ENCODE data around the gene FKBP6. TPM values are rescaled to one million over a fixed set of nuclear protein-coding genes. Genes with fewer than 3 reads are reported as not detected.
A peak's percentile ranks its signal among the peaks of the same experiment; 100 is the strongest.
"Not testable (repeated sequence)": the region's sequence is repeated elsewhere in the genome, so short reads cannot be mapped to it uniquely, and the experiment has no call there.

The FKBP6 gene
- total RNA-seq, 1 experiment from 2014 or later, result not detected

DNA sequence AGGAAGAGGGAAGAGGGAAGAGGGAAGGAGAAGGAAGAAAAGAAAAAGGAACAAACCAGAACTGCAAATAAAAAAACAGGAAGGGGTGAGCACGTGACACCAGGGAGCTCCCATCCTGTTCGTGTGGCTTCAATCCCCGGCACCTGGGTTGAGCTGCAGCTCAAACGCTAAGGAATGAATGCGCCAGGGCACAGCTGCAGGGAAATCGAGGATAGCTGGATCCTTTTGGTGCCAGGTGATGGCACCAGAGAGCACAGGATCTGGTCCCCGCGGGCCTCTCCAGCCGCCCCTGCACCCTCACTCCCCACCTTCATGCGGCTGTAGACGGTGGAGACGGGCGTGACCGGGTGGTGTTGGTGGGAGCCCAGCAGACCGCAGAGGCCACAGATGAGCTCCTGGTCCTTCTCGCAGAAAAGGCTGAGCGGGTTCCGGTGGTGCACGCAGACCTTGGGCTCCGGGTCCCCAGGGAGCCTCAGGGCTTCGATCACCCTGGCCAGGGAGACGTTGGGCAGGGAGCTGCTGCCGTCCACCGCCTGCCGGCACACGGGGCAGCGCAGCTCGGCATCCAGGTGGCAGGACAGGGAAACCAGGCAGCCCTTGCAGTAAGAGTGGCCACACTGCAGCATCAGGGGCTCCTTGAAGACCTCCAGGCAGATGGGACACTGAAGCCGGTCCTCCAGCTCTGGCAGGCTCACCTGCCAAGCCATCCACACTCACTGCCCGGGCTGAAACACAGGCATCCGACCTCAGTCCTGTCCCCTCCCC lies 3.7 kb upstream of the FKBP6 start:
- not testable (repeated sequence) for H3K79me2 ChIP-seq (ENCODE audit: insufficient read depth, low read length); H3K4me1 ChIP-seq (ENCODE audit: insufficient read depth, low read length); H3K4ac ChIP-seq (ENCODE audit: low read depth, low read length); H4K20me1 ChIP-seq (ENCODE audit: control insufficient read depth, insufficient read depth, insufficient read length); H3K9me3 Mint-ChIP-seq; H4K5ac ChIP-seq (ENCODE audit: insufficient read length, low read depth, low read length); H3K27ac Mint-ChIP-seq; H3K23ac ChIP-seq (ENCODE audit: insufficient read length, low read depth, low read length); H2BK120ac ChIP-seq (ENCODE audit: low read depth, low read length, poor library complexity, severe bottlenecking); H2AK5ac ChIP-seq (ENCODE audit: insufficient read length, low read length); H4K8ac ChIP-seq (replicated peaks; ENCODE audit: insufficient read length, low read depth, low read length); H2BK20ac ChIP-seq (ENCODE audit: low read depth, low read length, poor library complexity, severe bottlenecking); H3K79me1 ChIP-seq (ENCODE audit: insufficient read depth, low read depth, low read length, poor library complexity, severe bottlenecking); H3K9ac ChIP-seq (ENCODE audit: extremely low read depth, insufficient read length, low read length); H3K4me1 Mint-ChIP-seq; H3K27ac ChIP-seq (ENCODE audit: insufficient read length, low read depth, low read length); H4K91ac ChIP-seq (ENCODE audit: insufficient read length, low read depth, low read length); H3K36me3 Mint-ChIP-seq (ENCODE audit: insufficient read depth in 1 of 3, low read depth in 3 of 3); H3T11ph ChIP-seq (ENCODE audit: low read length); H3K27me3 ChIP-seq (ENCODE audit: insufficient read depth, low read length); H2AFZ ChIP-seq (ENCODE audit: low read length); H2BK15ac ChIP-seq (ENCODE audit: low read depth, low read length); H2BK5ac ChIP-seq (ENCODE audit: insufficient read length, low read length); H3K9me3 ChIP-seq (ENCODE audit: control insufficient read depth, low read depth, low read length); H2BK12ac ChIP-seq (ENCODE audit: insufficient read length, low read depth, low read length); H3K27me3 Mint-ChIP-seq (ENCODE audit: low read depth); H3K23me2 ChIP-seq (ENCODE audit: insufficient read length, low read depth, low read length, poor library complexity, severe bottlenecking); H3K14ac ChIP-seq (ENCODE audit: insufficient read depth, low read length); H3K56ac ChIP-seq (ENCODE audit: insufficient read length, low read depth, low read length); H3K4me2 ChIP-seq (ENCODE audit: insufficient read depth, insufficient read length, low read length)
- no CpG with 5 or more reads among the region's 31 CpGs for WGBS (ENCODE audit: extremely low coverage, insufficient read length, low lambda C conversion rate)
- TF ChIP-seq, protein P1, sequence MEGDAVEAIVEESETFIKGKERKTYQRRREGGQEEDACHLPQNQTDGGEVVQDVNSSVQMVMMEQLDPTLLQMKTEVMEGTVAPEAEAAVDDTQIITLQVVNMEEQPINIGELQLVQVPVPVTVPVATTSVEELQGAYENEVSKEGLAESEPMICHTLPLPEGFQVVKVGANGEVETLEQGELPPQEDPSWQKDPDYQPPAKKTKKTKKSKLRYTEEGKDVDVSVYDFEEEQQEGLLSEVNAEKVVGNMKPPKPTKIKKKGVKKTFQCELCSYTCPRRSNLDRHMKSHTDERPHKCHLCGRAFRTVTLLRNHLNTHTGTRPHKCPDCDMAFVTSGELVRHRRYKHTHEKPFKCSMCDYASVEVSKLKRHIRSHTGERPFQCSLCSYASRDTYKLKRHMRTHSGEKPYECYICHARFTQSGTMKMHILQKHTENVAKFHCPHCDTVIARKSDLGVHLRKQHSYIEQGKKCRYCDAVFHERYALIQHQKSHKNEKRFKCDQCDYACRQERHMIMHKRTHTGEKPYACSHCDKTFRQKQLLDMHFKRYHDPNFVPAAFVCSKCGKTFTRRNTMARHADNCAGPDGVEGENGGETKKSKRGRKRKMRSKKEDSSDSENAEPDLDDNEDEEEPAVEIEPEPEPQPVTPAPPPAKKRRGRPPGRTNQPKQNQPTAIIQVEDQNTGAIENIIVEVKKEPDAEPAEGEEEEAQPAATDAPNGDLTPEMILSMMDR (conservative IDR thresholded peaks at IDR 0.05), result peak; percentile 74
- H3K4me3 Mint-ChIP-seq, result peak overlapping the region in 1 of 2 experiments; percentile 34; a peak in 2 of 5 replicates
- peak overlapping the region; percentile 15 for H3K18ac ChIP-seq (ENCODE audit: insufficient read length, low read depth, low read length)
- DNase-seq, result peak; percentile 89

DNA sequence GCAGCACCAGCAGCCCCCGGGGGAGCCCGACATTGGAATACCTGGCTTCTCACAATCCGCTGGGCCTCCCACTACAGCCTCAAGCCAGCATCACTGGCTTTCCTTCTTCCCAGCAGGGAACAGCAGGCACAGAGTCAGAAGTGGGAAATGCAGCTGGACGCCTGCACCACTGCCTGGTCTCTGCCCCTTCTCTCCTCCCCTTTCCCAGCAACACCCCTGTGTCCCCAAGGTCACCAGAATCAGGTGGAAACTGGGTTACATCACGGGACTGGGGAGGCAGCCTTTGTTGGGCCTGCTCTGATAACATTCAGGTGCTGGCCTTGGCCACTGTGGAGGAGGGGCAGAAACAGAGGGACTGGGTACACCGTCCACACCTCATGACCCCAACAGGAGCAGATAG lies 2.5 kb upstream of the FKBP6 start:
- not testable (repeated sequence) for H3K27me3 ChIP-seq (ENCODE audit: insufficient read depth, low read length); H2AFZ ChIP-seq (ENCODE audit: low read length); H3K4me2 ChIP-seq (ENCODE audit: insufficient read depth, insufficient read length, low read length); H3K9me3 Mint-ChIP-seq; H2BK120ac ChIP-seq (ENCODE audit: low read depth, low read length, poor library complexity, severe bottlenecking); H3K4me1 ChIP-seq (ENCODE audit: insufficient read depth, low read length); H3K4ac ChIP-seq (ENCODE audit: low read depth, low read length); H4K20me1 ChIP-seq (ENCODE audit: control insufficient read depth, insufficient read depth, insufficient read length); H3K9me3 ChIP-seq (ENCODE audit: control insufficient read depth, low read depth, low read length); H2BK15ac ChIP-seq (ENCODE audit: low read depth, low read length); H2BK12ac ChIP-seq (ENCODE audit: insufficient read length, low read depth, low read length); H2BK5ac ChIP-seq (ENCODE audit: insufficient read length, low read length); H3K56ac ChIP-seq (ENCODE audit: insufficient read length, low read depth, low read length); H3K14ac ChIP-seq (ENCODE audit: insufficient read depth, low read length); H4K91ac ChIP-seq (ENCODE audit: insufficient read length, low read depth, low read length); H3K27ac Mint-ChIP-seq; DNase-seq; H3K4me3 Mint-ChIP-seq; H3K36me3 Mint-ChIP-seq (ENCODE audit: insufficient read depth in 1 of 3, low read depth in 3 of 3); H3K9ac ChIP-seq (ENCODE audit: extremely low read depth, insufficient read length, low read length); H2AK5ac ChIP-seq (ENCODE audit: insufficient read length, low read length); H3K23ac ChIP-seq (ENCODE audit: insufficient read length, low read depth, low read length); H3K79me2 ChIP-seq (ENCODE audit: insufficient read depth, low read length); H3K23me2 ChIP-seq (ENCODE audit: insufficient read length, low read depth, low read length, poor library complexity, severe bottlenecking); H3K27me3 Mint-ChIP-seq (ENCODE audit: low read depth); H4K8ac ChIP-seq (replicated peaks; ENCODE audit: insufficient read length, low read depth, low read length); H3K27ac ChIP-seq (ENCODE audit: insufficient read length, low read depth, low read length); H4K5ac ChIP-seq (ENCODE audit: insufficient read length, low read depth, low read length); H3K18ac ChIP-seq (ENCODE audit: insufficient read length, low read depth, low read length); H3K79me1 ChIP-seq (ENCODE audit: insufficient read depth, low read depth, low read length, poor library complexity, severe bottlenecking); H3T11ph ChIP-seq (ENCODE audit: low read length); H2BK20ac ChIP-seq (ENCODE audit: low read depth, low read length, poor library complexity, severe bottlenecking)
- WGBS (ENCODE audit: extremely low coverage, insufficient read length, low lambda C conversion rate), result no CpG with 5 or more reads among the region's 6 CpGs
- peaks cover 4 to 11% of the 10 kb centered on the region in 2 experiments for H3K4me1 Mint-ChIP-seq
